ENCODE results near the gene SYTL1. TPM values are rescaled to one million over a fixed set of nuclear protein-coding genes. Genes with fewer than 3 reads are reported as not detected.

The SYTL1 gene
- total RNA-seq, 1 donor from 2014 or later, result 1.9 TPM

DNA sequence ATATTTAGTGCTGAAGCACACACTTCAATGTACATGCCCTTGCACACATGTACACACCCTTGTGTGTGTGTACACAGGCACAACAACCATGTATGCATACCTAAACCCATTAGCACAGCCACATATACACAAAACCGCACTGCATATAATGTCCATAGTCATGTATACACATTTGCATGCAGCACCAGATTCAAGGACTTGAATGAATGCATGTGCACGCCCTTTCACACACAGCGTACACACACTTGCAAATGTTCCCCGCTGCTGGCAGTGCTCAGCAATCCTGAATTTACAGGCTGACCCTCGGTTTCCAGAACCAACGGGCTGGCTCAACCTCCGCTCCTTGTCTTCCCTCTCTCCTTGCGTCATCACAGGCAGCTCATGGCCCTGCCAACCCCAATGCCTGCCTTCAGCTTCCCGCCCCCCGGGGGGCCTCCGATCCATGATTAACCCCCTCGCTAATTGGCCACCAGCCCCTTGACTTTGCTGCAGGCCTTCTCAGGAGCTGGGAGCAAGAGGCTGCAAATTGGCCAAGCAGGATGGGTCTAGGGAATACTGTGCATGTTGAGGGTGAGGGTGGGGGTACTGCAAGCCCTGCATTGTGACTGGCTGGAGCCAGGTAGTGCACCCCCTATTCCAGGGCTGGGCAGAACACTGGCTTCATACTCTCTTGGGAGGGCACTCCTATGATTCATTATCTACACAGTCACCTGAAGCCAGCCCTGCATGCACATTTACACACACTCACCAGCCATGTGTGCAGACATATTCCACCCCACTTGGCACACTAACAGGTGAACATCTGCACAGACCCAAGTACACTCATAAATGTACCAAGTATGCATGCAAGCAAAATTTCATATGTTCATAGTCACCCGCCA is 58.5 kb downstream of the SYTL1 start:
- DNase-seq (ENCODE audit: low spot score), result no peak

DNA sequence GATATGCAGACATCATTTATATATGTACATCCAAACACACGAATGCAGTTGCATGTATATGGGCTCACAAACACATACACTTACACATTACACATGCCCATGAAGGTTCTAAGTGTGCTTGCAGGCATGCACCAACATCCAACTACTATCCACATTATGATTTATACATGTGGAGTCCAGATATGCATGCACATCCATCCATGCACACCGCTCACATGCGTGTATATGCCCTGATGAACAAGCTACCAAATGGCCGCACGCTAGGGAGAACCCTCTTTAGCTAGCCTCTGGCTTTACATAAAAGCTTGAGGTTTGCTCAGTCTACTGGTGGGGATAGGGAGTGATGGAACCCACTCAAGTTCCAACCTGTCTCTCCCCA is 59.1 kb downstream of the SYTL1 start:
- no peak for DNase-seq (ENCODE audit: low spot score)

DNA sequence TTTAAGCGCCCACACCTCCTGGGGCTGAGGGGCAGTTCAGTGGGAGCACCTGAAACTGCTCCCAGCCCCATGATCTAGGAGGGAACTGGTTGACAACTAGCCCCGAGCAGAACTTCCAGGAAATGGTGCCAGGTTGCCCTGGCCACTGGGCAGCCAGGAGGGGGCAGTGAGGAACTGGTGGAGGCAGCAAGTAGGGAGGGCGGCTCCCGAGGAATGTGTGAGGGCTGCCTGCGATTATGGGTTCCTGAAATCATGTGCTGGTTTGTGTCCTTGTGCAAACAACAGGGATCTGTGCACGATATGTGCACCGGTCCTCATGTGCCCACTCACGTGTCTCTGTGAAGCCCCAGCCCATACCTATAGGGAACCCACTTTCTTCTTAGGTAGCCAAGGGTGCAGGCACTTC is 60.5 kb downstream of the SYTL1 start:
- no peak for DNase-seq (ENCODE audit: low spot score)

DNA sequence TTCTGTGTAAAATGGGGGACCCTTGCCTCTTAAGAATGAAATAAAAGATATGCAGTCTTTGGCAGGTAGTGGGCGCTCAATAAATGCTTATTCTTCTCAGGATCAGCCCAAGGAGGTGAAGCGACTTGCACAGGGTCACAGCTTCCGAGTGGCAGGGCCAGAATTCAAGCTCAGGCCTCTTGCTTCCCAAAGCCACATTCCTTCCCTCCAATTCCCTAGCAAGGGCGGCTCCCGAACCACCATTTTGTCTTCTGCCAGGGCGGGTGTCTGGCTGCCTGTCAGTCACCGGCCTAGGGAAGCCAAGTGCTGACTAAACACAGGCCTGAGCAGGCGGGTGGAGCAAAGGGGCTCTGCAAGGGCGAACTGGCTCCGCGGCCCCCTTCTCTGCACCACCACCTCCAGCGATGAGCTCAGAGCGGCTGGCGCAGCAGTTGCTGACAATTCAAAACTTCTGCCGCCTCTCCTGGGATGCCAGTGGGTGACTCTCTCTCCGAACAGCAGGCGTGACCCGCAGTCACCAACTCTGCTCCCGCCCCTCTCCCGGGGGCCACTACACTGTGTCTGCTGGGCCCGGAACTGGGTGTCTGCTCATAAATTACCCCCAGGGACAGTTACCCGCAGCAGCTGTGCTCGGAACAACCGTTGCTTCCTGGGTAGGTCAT is 61.4 kb downstream of the SYTL1 start:
- no peak for DNase-seq (ENCODE audit: low spot score)

Other genes starting within 250 kb of the SYTL1 start
- gene SLC9A1, start 186.9 kb upstream of the SYTL1 start, total RNA-seq, result 24.4 TPM
- gene WDTC1, start 107.4 kb upstream of the SYTL1 start, total RNA-seq, result 29.2 TPM
- 39.2 TPM for gene TMEM222, start 19.9 kb upstream of the SYTL1 start, total RNA-seq
- 95.0 TPM for gene MAP3K6, start 24.9 kb downstream of the SYTL1 start, total RNA-seq
- 51.9 TPM for gene FCN3, start 32.8 kb downstream of the SYTL1 start, total RNA-seq
- not detected for gene CD164L2, start 41.3 kb downstream of the SYTL1 start, total RNA-seq
- gene GPR3, start 50.6 kb downstream of the SYTL1 start, total RNA-seq, result 0.51 TPM
- gene WASF2, start 148.1 kb downstream of the SYTL1 start, total RNA-seq, result 156 TPM